Gastroesophageal sphincter (tissue), 3 donors: ENCODE measurements around the gene SRGAP2C.
"Not testable (repeated sequence)": the region's sequence is repeated elsewhere in the genome, so short reads cannot be mapped to it uniquely, and the experiment has no call there.

Experiments
- CTCF ChIP-seq, 4 experiments: fragments of 200-600 bp in 2 of 4; fragments of 450-650 bp in 2 of 4; sonication (generic) in 1 of 4; IDR thresholded peaks; one replicate each; pipeline ENCODE4 v1.5.1; 2017 to 2019; ENCODE audit warnings: antibody characterized with exemption in 4 of 4, mild to moderate bottlenecking in 2 of 4, moderate library complexity in 2 of 4
- EP300 ChIP-seq: sonication (generic); formaldehyde crosslinking; IDR thresholded peaks from one replicate; pipeline ENCODE4 v1.6.1; 2017; ENCODE audit warnings: antibody characterized with exemption, mild to moderate bottlenecking
- POLR2A ChIP-seq, 2 donors: fragments of 450-650 bp; IDR thresholded peaks; one replicate each; pipeline ENCODE4 v1.6.1; 2017; ENCODE audit warnings: antibody characterized with exemption in 2 of 2, mild to moderate bottlenecking in 2 of 2, moderate library complexity in 1 of 2
- POLR2AphosphoS5 ChIP-seq: sonication (generic); formaldehyde crosslinking; IDR thresholded peaks from one replicate; pipeline ENCODE4 v1.6.1; 2017; ENCODE audit warnings: antibody characterized with exemption

DNA sequence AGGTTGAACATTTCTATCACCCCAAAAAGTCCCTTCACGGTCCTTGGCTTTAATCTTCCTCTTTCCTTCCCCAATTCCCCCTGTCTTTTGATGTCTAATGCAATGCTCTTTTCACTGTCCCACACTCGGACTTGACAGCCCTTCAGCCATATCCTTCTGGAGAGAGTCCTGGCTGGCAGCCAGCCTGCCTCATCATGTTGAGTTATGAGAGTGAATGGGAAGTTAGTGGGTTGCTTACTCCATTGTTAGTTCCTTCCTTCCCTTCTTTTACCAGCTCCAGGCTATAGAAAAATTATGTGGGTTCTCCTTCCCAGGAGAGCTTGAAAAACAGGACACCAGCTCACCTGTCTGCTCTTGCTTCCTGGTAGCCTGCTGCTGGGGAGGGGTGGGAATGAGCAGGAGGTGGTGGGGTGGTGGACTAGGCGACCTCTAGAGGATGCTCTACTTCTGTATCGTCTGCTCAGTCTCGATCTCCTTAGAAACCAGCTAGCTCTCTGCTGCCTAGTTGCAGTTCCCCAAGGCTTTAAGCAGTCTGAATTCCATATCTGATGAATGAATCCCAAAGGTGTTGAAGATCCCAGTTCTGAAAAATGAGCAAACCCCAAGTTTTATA, 29.9 kb downstream of the SRGAP2C start:
- TF ChIP-seq POLR2A (IDR thresholded peaks at IDR 0.05); CTCF (IDR thresholded peaks at IDR 0.05); POLR2AphosphoS5; EP300: not testable (repeated sequence)
